H54 (cell line): ENCODE measurements around the gene IFNLR1.

ENCODE experiments used
- DNase-seq: peaks from one replicate; pipeline ENCODE4 v3.0.0; 2011; ENCODE audit warnings: low spot score, mixed read lengths; ENCODE audit not compliant: insufficient read length
- FAIRE-seq: peaks from 3 replicates; lab custom pipeline; 2011; peaks lifted over from hg19 to GRCh38; lab: Jason Lieb, UNC
- POLR2A ChIP-seq: IDR thresholded peaks from 2 replicates; pipeline ENCODE4 v1.6.1; 2011; ENCODE audit warnings: low read depth, mild to moderate bottlenecking, low read length

The IFNLR1 gene

GRCh38 chr1:24110642-24111261 is 76.3 kb downstream of the IFNLR1 start:
- no peak for TF ChIP-seq POLR2A
- DNase-seq (no peak), FAIRE-seq (no peak)

- DNase-seq (no peak), FAIRE-seq (no peak)
- no peak for TF ChIP-seq POLR2A
Observed at GRCh38 chr1:24109686-24110475, 77.2 kb downstream of the IFNLR1 start.

GRCh38 chr1:24109166-24109483 is 78.0 kb downstream of the IFNLR1 start:
- DNase-seq (no peak), FAIRE-seq (no peak)
- no peak for TF ChIP-seq POLR2A

GRCh38 chr1:24108334-24109165 is 78.5 kb downstream of the IFNLR1 start:
- no peak for TF ChIP-seq POLR2A
- DNase-seq, result peak; percentile 69

GRCh38 chr1:24107462-24108138 is 79.5 kb downstream of the IFNLR1 start:
- TF ChIP-seq POLR2A, result no peak
- peak; percentile 81 for DNase-seq
- FAIRE-seq, result peak; percentile 55

More at GRCh38 chr1:24108334-24109165, 78.5 kb downstream of the IFNLR1 start:
- peak; percentile 70 for FAIRE-seq

- no peak for DNase-seq
- no peak for TF ChIP-seq POLR2A
- FAIRE-seq, result no peak
Observed at GRCh38 chr1:24105368-24106160, 81.5 kb downstream of the IFNLR1 start.

- TF ChIP-seq POLR2A, result no peak
- DNase-seq (no peak), FAIRE-seq (no peak)
Observed at GRCh38 chr1:24104854-24105253, 82.2 kb downstream of the IFNLR1 start.
